Measurements from ENCODE around the gene PCGF2.

The PCGF2 gene

GRCh38 chr17:38743556-38744171 lies 4.5 kb downstream of the PCGF2 start:
- ATAC-seq, result no peak
- TF ChIP-seq CSRNP3 (CRISPR knock-in tag; IDR thresholded peaks at IDR 0.05), result no peak
- no peak for TF ChIP-seq ZNF70 (CRISPR knock-in tag; IDR thresholded peaks at IDR 0.05)
- TF ChIP-seq ARNTL (CRISPR knock-in tag; IDR thresholded peaks at IDR 0.05; ENCODE audit: borderline replicate concordance, low read depth), result no peak
- TF ChIP-seq CREB5 (CRISPR knock-in tag; IDR thresholded peaks at IDR 0.05; ENCODE audit: low read depth), result no peak
- no peak for TF ChIP-seq GLIS3 (CRISPR knock-in tag; IDR thresholded peaks at IDR 0.05)
- no peak for TF ChIP-seq ZC3H10 (CRISPR knock-in tag; IDR thresholded peaks at IDR 0.05)
- TF ChIP-seq RARB (CRISPR knock-in tag; IDR thresholded peaks at IDR 0.05), result no peak
- TF ChIP-seq PATZ1 (CRISPR knock-in tag; IDR thresholded peaks at IDR 0.05; ENCODE audit: borderline replicate concordance), result no peak
- no peak for TF ChIP-seq TOX (CRISPR knock-in tag; IDR thresholded peaks at IDR 0.05; ENCODE audit: borderline replicate concordance)
- no peak for TF ChIP-seq CSDC2 (CRISPR knock-in tag; IDR thresholded peaks at IDR 0.05)
- TF ChIP-seq ZFP3 (CRISPR knock-in tag; IDR thresholded peaks at IDR 0.05), result no peak
- TF ChIP-seq PPARA (CRISPR knock-in tag; IDR thresholded peaks at IDR 0.05; ENCODE audit: borderline replicate concordance), result no peak
- no peak for TF ChIP-seq TCF4 (CRISPR knock-in tag; IDR thresholded peaks at IDR 0.05; ENCODE audit: borderline replicate concordance)

GRCh38 chr17:38742411-38743308 lies 5.5 kb downstream of the PCGF2 start:
- TF ChIP-seq TCF4 (CRISPR knock-in tag; IDR thresholded peaks at IDR 0.05; ENCODE audit: borderline replicate concordance) (peak; percentile 67), RARB (CRISPR knock-in tag; IDR thresholded peaks at IDR 0.05) (no peak), TSHZ2 (CRISPR knock-in tag; IDR thresholded peaks at IDR 0.05) (peak; percentile 36; the same call in 1 of the 2 replicates), ZNF70 (CRISPR knock-in tag; IDR thresholded peaks at IDR 0.05) (no peak), SNAI2 (CRISPR knock-in tag; IDR thresholded peaks at IDR 0.05) (no peak)
- ATAC-seq, result peak; percentile 77

GRCh38 chr17:38741921-38742410 lies 6.2 kb downstream of the PCGF2 start:
- ATAC-seq, result peak; percentile 16

More at GRCh38 chr17:38741921-38742410, 6.2 kb downstream of the PCGF2 start:
- TF ChIP-seq GLIS3 (CRISPR knock-in tag; IDR thresholded peaks at IDR 0.05) (no peak), ZNF70 (CRISPR knock-in tag; IDR thresholded peaks at IDR 0.05) (no peak), OSR1 (CRISPR knock-in tag; IDR thresholded peaks at IDR 0.05) (no peak), ZFP30 (CRISPR knock-in tag; IDR thresholded peaks at IDR 0.05) (no peak), RARB (CRISPR knock-in tag; IDR thresholded peaks at IDR 0.05) (no peak), ISL1 (CRISPR knock-in tag; IDR thresholded peaks at IDR 0.05) (no peak), CSRNP3 (CRISPR knock-in tag; IDR thresholded peaks at IDR 0.05) (no peak), ARNTL (CRISPR knock-in tag; IDR thresholded peaks at IDR 0.05; ENCODE audit: borderline replicate concordance, low read depth) (no peak), ZFP3 (CRISPR knock-in tag; IDR thresholded peaks at IDR 0.05) (no peak), CSDC2 (CRISPR knock-in tag; IDR thresholded peaks at IDR 0.05) (no peak), PATZ1 (CRISPR knock-in tag; IDR thresholded peaks at IDR 0.05; ENCODE audit: borderline replicate concordance) (no peak), ZC3H10 (CRISPR knock-in tag; IDR thresholded peaks at IDR 0.05) (no peak), PPARA (CRISPR knock-in tag; IDR thresholded peaks at IDR 0.05; ENCODE audit: borderline replicate concordance) (no peak), ZNF565 (CRISPR knock-in tag; conservative IDR thresholded peaks at IDR 0.05; ENCODE audit: low read depth) (no peak), SNAI2 (CRISPR knock-in tag; IDR thresholded peaks at IDR 0.05) (no peak)

Data from SK-N-SH treated with all-trans-retinoic acid at 6 μM for 48 hours (cell line).